ENCODE measurements around the gene OCA2.
"Not testable (repeated sequence)": the region's sequence is repeated elsewhere in the genome, so short reads cannot be mapped to it uniquely, and the experiment has no call there.

Gene OCA2

DNA sequence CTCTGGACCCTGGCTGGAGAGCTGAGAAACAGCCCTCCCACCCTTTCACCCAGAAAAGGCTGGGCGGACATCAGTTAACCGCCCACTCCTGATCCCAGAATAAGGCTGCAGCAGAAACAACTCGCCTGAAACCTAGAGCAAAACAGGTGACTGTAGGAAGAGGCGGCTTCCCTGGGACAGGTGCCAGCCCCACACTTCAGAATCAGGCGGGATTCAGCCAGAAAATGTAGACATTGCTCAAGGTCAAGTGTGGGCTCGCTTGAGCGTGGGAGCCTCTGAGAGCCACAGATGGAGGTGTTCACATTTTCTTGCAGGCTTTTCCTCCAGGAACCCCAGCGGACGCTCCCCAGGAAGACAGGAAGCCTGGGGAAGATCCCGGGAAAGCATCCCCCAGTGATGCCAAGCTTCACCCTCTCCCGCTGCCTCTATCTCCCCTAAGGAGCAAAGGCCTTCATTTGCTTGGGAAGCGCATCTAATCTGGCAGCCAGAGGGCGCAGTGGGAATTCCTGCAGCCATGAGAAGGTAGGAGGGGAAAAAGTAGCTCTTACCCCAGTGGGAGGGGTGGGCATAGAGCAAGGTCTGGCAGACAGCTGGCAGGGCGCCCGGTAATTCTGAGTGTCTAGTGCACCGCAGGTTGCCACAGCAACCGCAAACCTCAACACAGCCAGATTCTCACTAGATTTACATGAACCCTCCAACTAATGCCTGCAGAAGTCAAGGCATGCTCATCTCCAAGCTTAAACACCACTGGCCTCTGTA, 77.7 kb downstream of the OCA2 start:
- no peak for DNase-seq

DNA sequence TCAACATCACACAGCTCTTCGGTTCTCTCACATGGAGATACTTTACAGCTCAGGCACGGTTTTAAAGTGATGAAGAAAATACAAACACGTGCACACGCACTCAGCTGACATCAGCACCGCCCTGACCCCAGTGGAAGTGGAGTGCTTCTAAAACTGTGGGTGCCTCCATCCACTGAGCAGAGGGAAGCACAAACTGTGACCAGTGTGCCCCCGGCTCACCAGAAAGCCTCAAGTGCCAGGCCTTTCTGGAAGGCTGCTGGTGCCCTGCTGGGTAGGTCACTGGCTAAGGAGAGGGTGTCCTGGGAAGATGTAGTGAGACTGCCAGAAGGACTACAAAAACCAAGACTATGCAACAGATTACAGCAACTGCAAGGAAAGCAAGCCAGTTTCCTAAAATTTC, 78.5 kb downstream of the OCA2 start:
- no peak for DNase-seq

GRCh38 chr15:28019594-28020309, 79.4 kb downstream of the OCA2 start:
- no peak for DNase-seq

GRCh38 chr15:28018291-28019044, 80.6 kb downstream of the OCA2 start:
- no peak for DNase-seq

GRCh38 chr15:28017423-28017924, 81.6 kb downstream of the OCA2 start:
- DNase-seq, result no peak

- no peak for DNase-seq
Measured at GRCh38 chr15:28015855-28016254, 83.3 kb downstream of the OCA2 start.

DNA sequence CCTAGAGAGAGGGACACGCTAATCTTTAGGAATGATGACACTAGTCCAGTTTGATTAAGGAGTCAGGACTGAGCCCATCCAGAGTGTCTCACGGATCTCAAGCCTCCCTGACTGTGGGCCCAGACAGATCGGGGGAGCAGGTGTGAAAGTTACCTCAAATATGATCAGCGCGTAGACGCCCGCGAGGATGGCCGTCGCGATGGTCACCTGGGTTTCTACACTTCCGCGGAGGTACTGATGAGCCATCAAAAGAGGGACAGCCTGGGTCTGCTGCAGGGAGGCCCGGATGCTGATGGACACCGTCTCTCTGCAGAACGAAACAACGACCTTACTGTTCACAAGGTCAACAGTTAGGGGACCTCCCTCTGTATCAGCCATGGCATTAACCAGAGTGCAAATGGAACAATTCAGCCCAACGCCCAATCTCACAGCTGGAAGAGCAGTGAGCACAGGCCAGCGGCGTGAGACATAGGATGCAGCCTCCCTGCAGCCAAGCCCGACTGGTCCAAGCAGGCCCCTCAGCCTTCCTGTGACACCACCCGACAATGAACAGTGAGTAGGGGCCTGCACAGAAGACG, 84.4 kb downstream of the OCA2 start:
- DNase-seq, result no peak

- DNase-seq, result no peak
Measured at GRCh38 chr15:28013976-28014375, 85.1 kb downstream of the OCA2 start.

DNA sequence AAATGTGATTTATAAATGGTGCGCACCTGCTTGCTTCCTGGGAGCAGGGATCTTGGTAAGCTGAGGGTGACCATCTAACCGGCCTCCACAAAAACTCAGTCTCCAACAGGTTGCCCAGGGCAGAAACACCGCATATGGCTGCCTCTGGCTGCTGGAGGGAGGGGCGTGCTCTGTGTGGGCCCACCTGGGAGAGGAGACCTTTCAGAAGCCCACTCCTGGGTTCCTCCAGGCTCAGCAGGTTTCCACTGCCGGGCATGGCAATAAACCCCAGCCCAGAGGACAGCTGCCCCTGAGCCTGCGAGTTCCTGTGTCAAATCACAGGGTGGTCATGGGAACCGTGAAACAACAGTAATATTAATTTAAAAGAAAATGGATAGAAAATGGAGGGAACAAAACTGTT, 85.6 kb downstream of the OCA2 start:
- DNase-seq, result no peak

DNA sequence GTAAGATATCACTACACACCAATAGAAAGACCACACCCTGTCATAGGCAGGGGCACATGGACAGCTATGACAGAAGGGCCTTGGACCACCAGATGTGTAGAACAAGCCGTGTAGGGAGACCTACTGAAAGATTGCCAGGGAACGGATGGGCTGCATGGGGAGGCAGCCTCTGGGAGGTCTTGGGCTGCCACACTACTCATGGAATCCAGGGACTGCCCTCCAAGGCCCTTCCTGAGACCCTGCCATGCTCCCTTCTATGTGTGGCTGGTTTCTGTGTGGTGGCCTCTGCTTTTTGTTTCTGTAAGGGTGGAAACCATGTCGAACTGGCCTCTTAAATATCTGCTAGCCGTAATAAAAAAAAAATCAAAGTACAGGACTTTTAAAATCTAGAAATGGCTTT, 86.9 kb downstream of the OCA2 start:
- no peak for DNase-seq

- DNase-seq, result not testable (repeated sequence)
Measured at GRCh38 chr15:28008175-28008574, 90.9 kb downstream of the OCA2 start.

- no peak for DNase-seq
Measured at GRCh38 chr15:28006116-28006905, 92.8 kb downstream of the OCA2 start.

- no peak for DNase-seq
Measured at GRCh38 chr15:28005004-28005527, 94.0 kb downstream of the OCA2 start.

- no peak for DNase-seq
Measured at GRCh38 chr15:28004143-28005003, 94.7 kb downstream of the OCA2 start.

GRCh38 chr15:28003302-28004037, 95.6 kb downstream of the OCA2 start:
- no peak for DNase-seq

- no peak for DNase-seq
Measured at GRCh38 chr15:28002867-28003266, 96.2 kb downstream of the OCA2 start.

GRCh38 chr15:28002136-28002861, 96.8 kb downstream of the OCA2 start:
- no peak for DNase-seq

DNA sequence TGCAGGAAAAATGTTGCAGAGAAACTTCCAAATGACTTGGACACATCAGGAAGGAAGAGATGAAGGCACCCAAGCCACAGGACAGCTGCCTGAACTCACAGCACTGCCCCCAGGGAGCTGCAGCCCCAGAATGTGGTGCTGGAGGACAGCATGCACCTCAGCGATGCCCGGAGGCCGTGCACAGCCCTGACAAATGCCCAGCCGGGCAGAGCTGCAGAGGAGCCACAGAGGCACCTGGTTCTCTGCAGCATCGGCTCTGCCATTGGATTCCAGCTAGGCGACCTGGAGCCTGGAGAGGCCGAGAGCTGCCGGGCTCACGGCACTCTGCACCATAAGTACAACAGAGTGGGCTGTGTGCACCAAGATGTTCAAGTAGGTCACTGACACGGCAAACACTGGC, 97.5 kb downstream of the OCA2 start:
- DNase-seq, result no peak

DNA sequence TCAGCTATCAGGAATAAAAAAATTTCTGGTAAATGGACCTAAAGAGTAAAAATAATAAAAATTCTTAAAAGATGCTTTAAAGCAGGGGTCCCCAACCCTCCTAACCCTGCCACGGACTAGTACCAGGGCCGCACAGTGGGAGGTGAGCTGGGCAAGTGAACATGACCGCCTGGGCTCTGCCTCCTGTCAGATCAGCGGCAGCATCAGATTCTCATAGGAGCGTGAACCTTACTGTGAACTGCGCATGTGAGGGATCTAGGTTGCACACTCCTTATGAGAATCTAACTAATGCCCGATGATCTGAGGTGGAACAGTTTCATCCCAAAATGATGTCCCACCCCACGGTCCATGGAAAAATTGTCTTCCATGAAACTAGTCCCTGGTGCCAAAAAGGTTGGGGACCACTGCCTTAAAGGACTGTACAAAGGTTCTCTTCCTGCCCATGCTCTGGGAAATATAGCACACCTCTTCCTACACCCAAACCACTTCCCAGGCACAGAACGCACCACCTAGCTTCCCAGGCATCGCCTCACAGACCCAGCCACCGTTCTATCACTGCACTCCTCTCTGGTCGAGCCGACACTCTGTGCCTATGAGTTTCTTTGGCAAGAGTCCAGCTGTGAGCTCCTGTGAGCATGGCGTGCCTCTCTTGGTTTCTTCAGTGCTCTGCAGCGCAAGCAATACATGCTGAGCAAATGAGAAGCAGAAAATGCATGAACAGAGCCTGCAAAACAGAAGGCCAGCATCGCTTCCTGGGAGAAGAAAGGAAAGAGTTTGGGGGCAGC, 104.9 kb downstream of the OCA2 start:
- no peak for DNase-seq

Data from suppressor macrophage treated with lipopolysaccharide for 4 hours (primary cell).